HepG2 (cell line): ENCODE results near the gene GPR155. TPM values are rescaled to one million over a fixed set of nuclear protein-coding genes. Genes with fewer than 3 reads are reported as not detected.

ENCODE experiments used
- AGO2 ChIP-seq: fragments of 200-400 bp; formaldehyde crosslinking; optimal IDR thresholded peaks from 2 replicates; pipeline ENCODE3; 2017; ENCODE audit warnings: mild to moderate bottlenecking, low read depth, low read length, moderate library complexity
- ATRX ChIP-seq: sonication (generic); formaldehyde crosslinking; IDR thresholded peaks from 2 replicates; pipeline ENCODE4 v1.4.0; 2020; ENCODE audit warnings: missing genetic modification reagents, borderline replicate concordance
- BCL6 ChIP-seq: IDR thresholded peaks from 2 replicates; pipeline ENCODE4 v1.6.1; 2016; ENCODE audit warnings: missing genetic modification reagents, missing compliant biosample characterization
- CREB1 ChIP-seq, 2 experiments: fragments of 450-650 bp in 1 of 2; IDR thresholded peaks; 2 replicates each; pipeline ENCODE4 v1.6.1; 2016 to 2017; ENCODE audit warnings: control low read depth in 1 of 2, mild to moderate bottlenecking in 1 of 2, missing compliant biosample characterization in 1 of 2, missing genetic modification characterization in 1 of 2
- FIP1L1 ChIP-seq: fragments of 200-400 bp; formaldehyde crosslinking; IDR thresholded peaks from 2 replicates; pipeline ENCODE4 v1.6.1; 2018; ENCODE audit warnings: low read depth, mild to moderate bottlenecking, low read length, moderate library complexity, borderline replicate concordance; ENCODE audit not compliant: insufficient read depth
- ISL2 ChIP-seq: sonication (generic); formaldehyde crosslinking; IDR thresholded peaks from 2 replicates; pipeline ENCODE4 v1.5.0; 2020; ENCODE audit warnings: missing genetic modification reagents
- NFIB ChIP-seq: sonication (generic); formaldehyde crosslinking; IDR thresholded peaks from 2 replicates; pipeline ENCODE4 v1.9.0; 2021; ENCODE audit warnings: missing genetic modification reagents, mild to moderate bottlenecking, borderline replicate concordance
- NFYB ChIP-seq: sonication (generic); formaldehyde crosslinking; IDR thresholded peaks from 2 replicates; pipeline ENCODE4 v1.4.0; 2020; ENCODE audit warnings: missing genetic modification reagents
- NRL ChIP-seq: sonication (generic); formaldehyde crosslinking; IDR thresholded peaks from 2 replicates; pipeline ENCODE4 v1.5.0; 2020; ENCODE audit warnings: missing genetic modification reagents, mild to moderate bottlenecking, moderate library complexity, borderline replicate concordance
- RCOR2 ChIP-seq: IDR thresholded peaks from 2 replicates; pipeline ENCODE4 v1.6.1; 2016; ENCODE audit warnings: missing biosample characterization, missing genetic modification reagents
- RFXAP ChIP-seq: sonication (generic); formaldehyde crosslinking; IDR thresholded peaks from 2 replicates; pipeline ENCODE4 v1.4.0; 2020; ENCODE audit warnings: missing genetic modification reagents, borderline replicate concordance
- SKI ChIP-seq: fragments of 450-650 bp; IDR thresholded peaks from one replicate; pipeline ENCODE4 v1.6.1; 2018; ENCODE audit warnings: mild to moderate bottlenecking; ENCODE audit not compliant: partially characterized antibody
- TAF1 ChIP-seq: sonication (generic); formaldehyde crosslinking; IDR thresholded peaks from 2 replicates; pipeline ENCODE4 v1.4.0; 2020; ENCODE audit warnings: missing genetic modification reagents
- XRCC5 ChIP-seq: fragments of 200-400 bp; formaldehyde crosslinking; optimal IDR thresholded peaks from 2 replicates; pipeline ENCODE3; 2017; ENCODE audit warnings: mild to moderate bottlenecking, low read length
- ZNF713 ChIP-seq: sonication (generic); formaldehyde crosslinking; IDR thresholded peaks from 2 replicates; pipeline ENCODE4 v1.4.0; 2020; ENCODE audit warnings: mild to moderate bottlenecking, missing genetic modification reagents
- polyA plus RNA-seq, 8 experiments: library from polyadenylated mRNA; depleted of rRNA in 3 of 8; stranded (reverse) in 7 of 8; unstranded in 1 of 8; fragments of >200 nt; fragmentation: Illumina TruSeq in 4 of 8; extraction: Trizol in 4 of 8; gene quantifications; 2 replicates each; pipeline versions ENCODE4 v1.2.1 to v1.2.3, GENCODE V29; 2011 to 2016; ENCODE audit warnings: low read depth in 4 of 8, missing spikeins in 1 of 8, mixed read lengths in 1 of 8; ENCODE audit not compliant: insufficient read depth in 1 of 8
- total RNA-seq, 5 experiments: library from RNA; depleted of rRNA; stranded (reverse); fragments of >200 nt; fragmentation: Illumina TruSeq; extraction: Trizol; gene quantifications; 2 replicates each; pipeline ENCODE4 v1.2.3, GENCODE V29; 2016; ENCODE audit warnings: low read depth in 1 of 5
- TF ChIP-seq, protein P1 (sequence below): sonication (generic); formaldehyde crosslinking; IDR thresholded peaks from 2 replicates; pipeline ENCODE4 v1.5.0; 2020; ENCODE audit warnings: mild to moderate bottlenecking, missing genetic modification reagents
- TF ChIP-seq, protein P2 (sequence below): IDR thresholded peaks from 2 replicates; pipeline ENCODE4 v1.6.1; 2012; ENCODE audit warnings: low read length, improper control_type of control experiment
- TF ChIP-seq, protein P3 (sequence below): sonication (generic); formaldehyde crosslinking; IDR thresholded peaks from 2 replicates; pipeline ENCODE4 v1.4.0; 2020; ENCODE audit warnings: mild to moderate bottlenecking, missing genetic modification reagents, borderline replicate concordance
- TF ChIP-seq, protein P4 (sequence below): sonication (generic); formaldehyde crosslinking; IDR thresholded peaks from 2 replicates; pipeline ENCODE4 v1.8.0; 2022; ENCODE audit warnings: missing genetic modification reagents, mild to moderate bottlenecking, borderline replicate concordance
- TF ChIP-seq, protein P5 (sequence below): sonication (generic); formaldehyde crosslinking; IDR thresholded peaks from 2 replicates; pipeline ENCODE4 v1.4.0; 2020; ENCODE audit warnings: missing genetic modification reagents

Gene GPR155
- total and polyA plus RNA-seq, 2 of the 13 experiments (the other 11 are each of a cell fraction or from before 2014, with no cell fraction given): 0.15 to 0.49 TPM

DNA sequence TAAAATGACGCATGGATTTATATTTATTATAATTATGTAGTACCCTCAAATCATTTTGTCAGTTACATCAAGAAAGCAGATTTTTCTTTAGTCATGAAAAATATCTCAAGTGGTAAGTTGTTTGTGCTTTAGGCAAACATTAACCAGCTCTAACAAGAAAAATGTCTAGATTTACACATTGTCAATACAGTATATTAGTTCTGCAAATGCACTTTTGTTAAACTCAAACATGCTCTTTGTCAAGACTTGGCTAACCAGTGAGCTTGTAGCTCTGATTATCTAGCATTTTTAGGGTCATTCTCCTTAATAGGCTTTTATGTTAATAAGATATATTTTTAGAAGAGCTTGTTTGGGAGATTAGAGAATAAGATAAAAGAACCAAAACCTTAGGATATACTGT, 58.6 kb downstream of the GPR155 start (continued):
- TF ChIP-seq, protein P1, sequence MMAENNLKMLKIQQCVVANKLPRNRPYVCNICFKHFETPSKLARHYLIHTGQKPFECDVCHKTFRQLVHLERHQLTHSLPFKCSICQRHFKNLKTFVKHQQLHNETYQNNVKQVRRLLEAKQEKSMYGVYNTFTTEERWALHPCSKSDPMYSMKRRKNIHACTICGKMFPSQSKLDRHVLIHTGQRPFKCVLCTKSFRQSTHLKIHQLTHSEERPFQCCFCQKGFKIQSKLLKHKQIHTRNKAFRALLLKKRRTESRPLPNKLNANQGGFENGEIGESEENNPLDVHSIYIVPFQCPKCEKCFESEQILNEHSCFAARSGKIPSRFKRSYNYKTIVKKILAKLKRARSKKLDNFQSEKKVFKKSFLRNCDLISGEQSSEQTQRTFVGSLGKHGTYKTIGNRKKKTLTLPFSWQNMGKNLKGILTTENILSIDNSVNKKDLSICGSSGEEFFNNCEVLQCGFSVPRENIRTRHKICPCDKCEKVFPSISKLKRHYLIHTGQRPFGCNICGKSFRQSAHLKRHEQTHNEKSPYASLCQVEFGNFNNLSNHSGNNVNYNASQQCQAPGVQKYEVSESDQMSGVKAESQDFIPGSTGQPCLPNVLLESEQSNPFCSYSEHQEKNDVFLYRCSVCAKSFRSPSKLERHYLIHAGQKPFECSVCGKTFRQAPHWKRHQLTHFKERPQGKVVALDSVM (CRISPR knock-in tag): no peak
- TF ChIP-seq, protein P2, sequence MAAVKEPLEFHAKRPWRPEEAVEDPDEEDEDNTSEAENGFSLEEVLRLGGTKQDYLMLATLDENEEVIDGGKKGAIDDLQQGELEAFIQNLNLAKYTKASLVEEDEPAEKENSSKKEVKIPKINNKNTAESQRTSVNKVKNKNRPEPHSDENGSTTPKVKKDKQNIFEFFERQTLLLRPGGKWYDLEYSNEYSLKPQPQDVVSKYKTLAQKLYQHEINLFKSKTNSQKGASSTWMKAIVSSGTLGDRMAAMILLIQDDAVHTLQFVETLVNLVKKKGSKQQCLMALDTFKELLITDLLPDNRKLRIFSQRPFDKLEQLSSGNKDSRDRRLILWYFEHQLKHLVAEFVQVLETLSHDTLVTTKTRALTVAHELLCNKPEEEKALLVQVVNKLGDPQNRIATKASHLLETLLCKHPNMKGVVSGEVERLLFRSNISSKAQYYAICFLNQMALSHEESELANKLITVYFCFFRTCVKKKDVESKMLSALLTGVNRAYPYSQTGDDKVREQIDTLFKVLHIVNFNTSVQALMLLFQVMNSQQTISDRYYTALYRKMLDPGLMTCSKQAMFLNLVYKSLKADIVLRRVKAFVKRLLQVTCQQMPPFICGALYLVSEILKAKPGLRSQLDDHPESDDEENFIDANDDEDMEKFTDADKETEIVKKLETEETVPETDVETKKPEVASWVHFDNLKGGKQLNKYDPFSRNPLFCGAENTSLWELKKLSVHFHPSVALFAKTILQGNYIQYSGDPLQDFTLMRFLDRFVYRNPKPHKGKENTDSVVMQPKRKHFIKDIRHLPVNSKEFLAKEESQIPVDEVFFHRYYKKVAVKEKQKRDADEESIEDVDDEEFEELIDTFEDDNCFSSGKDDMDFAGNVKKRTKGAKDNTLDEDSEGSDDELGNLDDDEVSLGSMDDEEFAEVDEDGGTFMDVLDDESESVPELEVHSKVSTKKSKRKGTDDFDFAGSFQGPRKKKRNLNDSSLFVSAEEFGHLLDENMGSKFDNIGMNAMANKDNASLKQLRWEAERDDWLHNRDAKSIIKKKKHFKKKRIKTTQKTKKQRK: no peak
- TF ChIP-seq TAF1 (CRISPR knock-in tag) (no peak), XRCC5 (no peak), RCOR2 (CRISPR knock-in tag) (peak; percentile 18; the same call in 1 of the 2 replicates), CREB1 (IDR thresholded peaks at IDR 0.05) (no peak), CREB1 (CRISPR knock-in tag; IDR thresholded peaks at IDR 0.05) (no peak; the same call in 1 of the 2 replicates), RFXAP (CRISPR knock-in tag) (no peak), SKI (peak; percentile 36), FIP1L1 (no peak), NFYB (CRISPR knock-in tag) (no peak), NRL (no peak), ATRX (CRISPR knock-in tag) (no peak), AGO2 (no peak), ISL2 (CRISPR knock-in tag) (no peak), ZNF713 (no peak), NFIB (CRISPR knock-in tag) (no peak), BCL6 (peak; percentile 64; the same call in 1 of the 2 replicates)
- TF ChIP-seq, protein P3, sequence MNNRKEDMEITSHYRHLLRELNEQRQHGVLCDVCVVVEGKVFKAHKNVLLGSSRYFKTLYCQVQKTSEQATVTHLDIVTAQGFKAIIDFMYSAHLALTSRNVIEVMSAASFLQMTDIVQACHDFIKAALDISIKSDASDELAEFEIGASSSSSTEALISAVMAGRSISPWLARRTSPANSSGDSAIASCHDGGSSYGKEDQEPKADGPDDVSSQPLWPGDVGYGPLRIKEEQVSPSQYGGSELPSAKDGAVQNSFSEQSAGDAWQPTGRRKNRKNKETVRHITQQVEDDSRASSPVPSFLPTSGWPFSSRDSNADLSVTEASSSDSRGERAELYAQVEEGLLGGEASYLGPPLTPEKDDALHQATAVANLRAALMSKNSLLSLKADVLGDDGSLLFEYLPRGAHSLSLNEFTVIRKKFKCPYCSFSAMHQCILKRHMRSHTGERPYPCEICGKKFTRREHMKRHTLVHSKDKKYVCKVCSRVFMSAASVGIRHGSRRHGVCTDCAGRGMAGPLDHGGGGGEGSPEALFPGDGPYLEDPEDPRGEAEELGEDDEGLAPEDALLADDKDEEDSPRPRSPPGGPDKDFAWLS (CRISPR knock-in tag): no peak
- TF ChIP-seq, protein P4, sequence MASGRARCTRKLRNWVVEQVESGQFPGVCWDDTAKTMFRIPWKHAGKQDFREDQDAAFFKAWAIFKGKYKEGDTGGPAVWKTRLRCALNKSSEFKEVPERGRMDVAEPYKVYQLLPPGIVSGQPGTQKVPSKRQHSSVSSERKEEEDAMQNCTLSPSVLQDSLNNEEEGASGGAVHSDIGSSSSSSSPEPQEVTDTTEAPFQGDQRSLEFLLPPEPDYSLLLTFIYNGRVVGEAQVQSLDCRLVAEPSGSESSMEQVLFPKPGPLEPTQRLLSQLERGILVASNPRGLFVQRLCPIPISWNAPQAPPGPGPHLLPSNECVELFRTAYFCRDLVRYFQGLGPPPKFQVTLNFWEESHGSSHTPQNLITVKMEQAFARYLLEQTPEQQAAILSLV (CRISPR knock-in tag): no peak
- TF ChIP-seq, protein P5, sequence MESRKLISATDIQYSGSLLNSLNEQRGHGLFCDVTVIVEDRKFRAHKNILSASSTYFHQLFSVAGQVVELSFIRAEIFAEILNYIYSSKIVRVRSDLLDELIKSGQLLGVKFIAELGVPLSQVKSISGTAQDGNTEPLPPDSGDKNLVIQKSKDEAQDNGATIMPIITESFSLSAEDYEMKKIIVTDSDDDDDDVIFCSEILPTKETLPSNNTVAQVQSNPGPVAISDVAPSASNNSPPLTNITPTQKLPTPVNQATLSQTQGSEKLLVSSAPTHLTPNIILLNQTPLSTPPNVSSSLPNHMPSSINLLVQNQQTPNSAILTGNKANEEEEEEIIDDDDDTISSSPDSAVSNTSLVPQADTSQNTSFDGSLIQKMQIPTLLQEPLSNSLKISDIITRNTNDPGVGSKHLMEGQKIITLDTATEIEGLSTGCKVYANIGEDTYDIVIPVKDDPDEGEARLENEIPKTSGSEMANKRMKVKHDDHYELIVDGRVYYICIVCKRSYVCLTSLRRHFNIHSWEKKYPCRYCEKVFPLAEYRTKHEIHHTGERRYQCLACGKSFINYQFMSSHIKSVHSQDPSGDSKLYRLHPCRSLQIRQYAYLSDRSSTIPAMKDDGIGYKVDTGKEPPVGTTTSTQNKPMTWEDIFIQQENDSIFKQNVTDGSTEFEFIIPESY (CRISPR knock-in tag): no peak
